Keratinocyte (primary cell): ENCODE results near the gene TMEM37. TPM values are rescaled to one million over a fixed set of nuclear protein-coding genes. Genes with fewer than 3 reads are reported as not detected.

Source experiments
- DNase-seq: peaks from one replicate; pipeline ENCODE4 v3.0.0-alpha.2; 2011; ENCODE audit warnings: low read depth, missing footprints, low spot score
- FAIRE-seq: peaks from 2 replicates; lab custom pipeline; 2011; peaks lifted over from hg19 to GRCh38; lab: Jason Lieb, UNC
- H2AFZ ChIP-seq: 2 replicates; pipeline ENCODE4 v1.6.0; 2012; ENCODE audit warnings: low read length, control low read depth, inconsistent platforms; ENCODE audit not compliant: control insufficient read depth
- H3K27ac ChIP-seq: 2 replicates; pipeline ENCODE4 v1.5.1; 2011; ENCODE audit warnings: low read length; ENCODE audit not compliant: control insufficient read depth, insufficient read depth
- H3K27me3 ChIP-seq: 3 replicates; pipeline ENCODE4 v1.6.0; 2011; ENCODE audit warnings: low read length; ENCODE audit not compliant: control insufficient read depth, insufficient read depth; ENCODE audit errors: extremely low read depth
- H3K36me3 ChIP-seq, 2 experiments: 2 replicates in 1 of 2; 3 replicates in 1 of 2; pipeline ENCODE4 v1.5.1; 2011; ENCODE audit warnings: low read length in 2 of 2, mild to moderate bottlenecking in 1 of 2; ENCODE audit not compliant: control insufficient read depth in 2 of 2, insufficient read depth in 2 of 2; ENCODE audit errors: extremely low read depth in 1 of 2
- H3K4me1 ChIP-seq: 3 replicates; pipeline ENCODE4 v1.5.1; 2011; ENCODE audit warnings: low read length; ENCODE audit not compliant: control insufficient read depth, insufficient read depth; ENCODE audit errors: extremely low read depth
- H3K4me2 ChIP-seq: 3 replicates; pipeline ENCODE4 v1.6.0; 2011; ENCODE audit warnings: low read depth, low read length; ENCODE audit not compliant: control insufficient read depth, insufficient read depth; ENCODE audit errors: extremely low read depth
- H3K4me3 ChIP-seq, 3 experiments: fragments of 200-600 bp in 1 of 3; sonication (generic) in 1 of 3; 2 replicates in 2 of 3; 3 replicates in 1 of 3; pipeline ENCODE4 v1.5.1; 2011 to 2016; ENCODE audit warnings: low read length in 3 of 3, mild to moderate bottlenecking in 3 of 3, control low read depth in 2 of 3, inconsistent platforms in 1 of 3, low read depth in 1 of 3, mixed read lengths in 1 of 3, mixed run types in 1 of 3, moderate library complexity in 1 of 3; ENCODE audit not compliant: control insufficient read depth in 2 of 3, insufficient read depth in 2 of 3; ENCODE audit errors: extremely low read depth in 1 of 3
- H3K79me2 ChIP-seq: 2 replicates; pipeline ENCODE4 v1.6.0; 2012; ENCODE audit warnings: low read length; ENCODE audit not compliant: control insufficient read depth, insufficient read depth
- H3K9ac ChIP-seq: 3 replicates; pipeline ENCODE4 v1.6.0; 2011; ENCODE audit warnings: low read length; ENCODE audit not compliant: control insufficient read depth, insufficient read depth; ENCODE audit errors: extremely low read depth
- H3K9me1 ChIP-seq: 3 replicates; pipeline ENCODE4 v1.6.0; 2011; ENCODE audit warnings: low read length; ENCODE audit not compliant: control insufficient read depth, insufficient read depth; ENCODE audit errors: extremely low read depth
- H3K9me3 ChIP-seq: 2 replicates; pipeline ENCODE4 v1.5.1; 2012; ENCODE audit warnings: low read depth, low read length; ENCODE audit not compliant: control insufficient read depth
- H4K20me1 ChIP-seq: 3 replicates; pipeline ENCODE4 v1.6.0; 2011; ENCODE audit warnings: low read length; ENCODE audit not compliant: control insufficient read depth, insufficient read depth; ENCODE audit errors: extremely low read depth
- CTCF ChIP-seq, 3 experiments: IDR thresholded peaks in 1 of 3; conservative IDR thresholded peaks in 1 of 3; optimal IDR thresholded peaks in 1 of 3; 2 replicates in 2 of 3; 3 replicates in 1 of 3; pipeline versions ENCODE3 to v1.5.1; 2011; ENCODE audit warnings: low read length in 3 of 3, mild to moderate bottlenecking in 3 of 3, moderate library complexity in 2 of 3, control low read depth in 1 of 3, inconsistent platforms in 1 of 3; ENCODE audit not compliant: insufficient read depth in 2 of 3; ENCODE audit errors: extremely low read depth in 1 of 3
- EZH2 ChIP-seq: IDR thresholded peaks from one replicate; pipeline ENCODE4 v1.6.1; 2012; ENCODE audit warnings: inconsistent platforms, mild to moderate bottlenecking, low read length, moderate library complexity
- dilution Hi-C: fragments of 300-500 bp; cut with MboI; formaldehyde crosslinking; loops from one replicate; pipeline ENCODE4 v1.7.0; 2020; ENCODE audit warnings: low sequenced_read_pairs; ENCODE audit not compliant: extremely low pct_ligation_motif_present
- polyA plus RNA-seq, 5 experiments: library from polyadenylated mRNA; depleted of rRNA in 3 of 5; stranded (reverse) in 3 of 5; stranded (forward) in 1 of 5; unstranded in 1 of 5; fragments of >200 nt; gene quantifications; 1 replicate in 1 of 5; 2 replicates in 3 of 5; 3 replicates in 1 of 5; pipeline versions ENCODE4 v1.2.1 to v1.2.3, GENCODE V29; 2011 to 2012; ENCODE audit warnings: missing spikeins in 2 of 5, low read depth in 1 of 5, low replicate concordance in 1 of 5

Gene TMEM37
- polyA plus RNA-seq, 1 donor (not counting 4 experiments of a cell fraction or from before 2014, with no cell fraction given), result 0.18 TPM

- H2AFZ ChIP-seq, result no peak overlapping the region
- no peak overlapping the region for H3K27ac ChIP-seq
- FAIRE-seq, result no peak
- DNase-seq, result no peak
- H3K4me1 ChIP-seq, result peaks cover under 1% of the 10 kb centered on the region
- H3K79me2 ChIP-seq, result no peaks in the 10 kb centered on the region
- H3K4me3 ChIP-seq, result no peak overlapping the region
- TF ChIP-seq EZH2 (no peak), CTCF (optimal IDR thresholded peaks at IDR 0.05 in 1 of 3, IDR thresholded peaks at IDR 0.05 in 1 of 3, conservative IDR thresholded peaks at IDR 0.05 in 1 of 3; ENCODE audit: extremely low read depth in 1 of 3, insufficient read depth in 2 of 3, low read length in 3 of 3) (no peak)
- H3K9me3 ChIP-seq, result no peaks in the 10 kb centered on the region
- H3K9me1 ChIP-seq, result no peaks in the 10 kb centered on the region
- dilution Hi-C loops, result no loop called here
- no peak overlapping the region for H3K9ac ChIP-seq
- no peaks in the 10 kb centered on the region for H3K36me3 ChIP-seq
- H3K27me3 ChIP-seq, result peaks cover 3% of the 10 kb centered on the region
- H3K4me2 ChIP-seq, result no peak overlapping the region
- H4K20me1 ChIP-seq, result no peaks in the 10 kb centered on the region
Observed at GRCh38 chr2:119439574-119440500, 8.2 kb downstream of the TMEM37 start.

DNA sequence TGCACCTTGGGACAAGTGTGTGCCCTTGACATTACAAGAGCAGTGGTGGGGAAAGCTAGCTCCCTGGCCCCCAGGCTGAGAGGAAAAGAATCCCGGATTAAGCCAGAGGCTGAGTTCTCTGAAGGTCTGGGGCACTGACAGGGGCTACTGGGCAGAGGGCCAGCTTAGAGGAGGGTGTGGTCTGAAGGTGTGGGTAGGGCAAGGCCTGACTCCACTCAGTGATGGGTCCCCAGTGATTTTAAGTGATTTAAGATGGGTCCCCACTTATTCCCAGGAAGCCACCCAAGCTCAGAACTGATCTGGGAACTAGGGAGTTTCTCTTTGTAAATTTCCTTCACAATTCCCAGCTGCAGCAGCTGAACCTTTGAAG is 8.8 kb downstream of the TMEM37 start:
- no peak overlapping the region for H2AFZ ChIP-seq
- H3K4me3 ChIP-seq, result no peak overlapping the region
- H3K27ac ChIP-seq, result no peak overlapping the region
- H3K9ac ChIP-seq, result no peak overlapping the region
- no peak for DNase-seq
- TF ChIP-seq CTCF (optimal IDR thresholded peaks at IDR 0.05 in 1 of 3, IDR thresholded peaks at IDR 0.05 in 1 of 3, conservative IDR thresholded peaks at IDR 0.05 in 1 of 3; ENCODE audit: extremely low read depth in 1 of 3, insufficient read depth in 2 of 3, low read length in 3 of 3) (no peak), EZH2 (no peak)
- H3K9me1 ChIP-seq, result no peaks in the 10 kb centered on the region
- H3K79me2 ChIP-seq, result no peaks in the 10 kb centered on the region
- no peak overlapping the region for H3K4me2 ChIP-seq
- H3K4me1 ChIP-seq, result no peaks in the 10 kb centered on the region
- dilution Hi-C loops, result no loop called here
- H4K20me1 ChIP-seq, result no peaks in the 10 kb centered on the region
- H3K9me3 ChIP-seq, result no peaks in the 10 kb centered on the region
- FAIRE-seq, result no peak
- H3K36me3 ChIP-seq, result no peaks in the 10 kb centered on the region
- H3K27me3 ChIP-seq, result peaks cover 3% of the 10 kb centered on the region
